H9 (cell line): ENCODE measurements around the gene CLTCL1. TPM values are rescaled to one million over a fixed set of nuclear protein-coding genes. Genes with fewer than 3 reads are reported as not detected.
A peak's percentile ranks its signal among the peaks of the same experiment; 100 is the strongest.

Source experiments
- DNase-seq: peaks from one replicate; pipeline ENCODE4 v3.0.0-alpha.2; 2017
- H2AFZ ChIP-seq: one replicate; pipeline ENCODE4 v1.6.1; 2013; ENCODE audit warnings: mild to moderate bottlenecking, low read length, control low read depth, moderate library complexity
- H2AK5ac ChIP-seq: 2 replicates; pipeline ENCODE4 v1.6.1; 2013; ENCODE audit warnings: low read length, control low read depth, mixed read lengths; ENCODE audit not compliant: insufficient read length
- H2BK120ac ChIP-seq: one replicate; pipeline ENCODE4 v1.6.1; 2013; ENCODE audit warnings: low read depth, mild to moderate bottlenecking, low read length, control low read depth, inconsistent platforms; ENCODE audit not compliant: poor library complexity, severe bottlenecking
- H2BK12ac ChIP-seq: 2 replicates; pipeline ENCODE4 v1.6.1; 2013; ENCODE audit warnings: low read length, control low read depth, mixed read lengths, low read depth; ENCODE audit not compliant: insufficient read length
- H2BK15ac ChIP-seq: 2 replicates; pipeline ENCODE4 v1.6.1; 2013; ENCODE audit warnings: low read depth, low read length, control low read depth
- H2BK20ac ChIP-seq: one replicate; pipeline ENCODE4 v1.6.1; 2013; ENCODE audit warnings: low read depth, mild to moderate bottlenecking, low read length, control low read depth, inconsistent platforms; ENCODE audit not compliant: poor library complexity, severe bottlenecking
- H2BK5ac ChIP-seq: 2 replicates; pipeline ENCODE4 v1.6.1; 2013; ENCODE audit warnings: low read length, control low read depth, mixed read lengths; ENCODE audit not compliant: insufficient read length
- H3K14ac ChIP-seq: 2 replicates; pipeline ENCODE4 v1.6.1; 2013; ENCODE audit warnings: low read length, control low read depth; ENCODE audit not compliant: insufficient read depth
- H3K18ac ChIP-seq: 2 replicates; pipeline ENCODE4 v1.6.1; 2013; ENCODE audit warnings: low read depth, mild to moderate bottlenecking, mixed read lengths, low read length, control low read depth; ENCODE audit not compliant: insufficient read length
- H3K23ac ChIP-seq: 2 replicates; pipeline ENCODE4 v1.6.1; 2013; ENCODE audit warnings: low read length, control low read depth, mixed read lengths, low read depth; ENCODE audit not compliant: insufficient read length
- H3K23me2 ChIP-seq: 2 replicates; pipeline ENCODE4 v1.6.1; 2013; ENCODE audit warnings: low read depth, mild to moderate bottlenecking, mixed read lengths, low read length, control low read depth; ENCODE audit not compliant: insufficient read length, poor library complexity, severe bottlenecking
- H3K27ac ChIP-seq: 2 replicates; pipeline ENCODE4 v1.5.1; 2013; ENCODE audit warnings: low read length, control low read depth, mixed read lengths, low read depth; ENCODE audit not compliant: insufficient read length
- H3K27me3 ChIP-seq: 2 replicates; pipeline ENCODE4 v1.6.1; 2013; ENCODE audit warnings: low read length, control low read depth, inconsistent platforms; ENCODE audit not compliant: insufficient read depth
- H3K4ac ChIP-seq: 2 replicates; pipeline ENCODE4 v1.6.1; 2013; ENCODE audit warnings: low read depth, mild to moderate bottlenecking, control low read depth, inconsistent platforms, low read length, moderate library complexity
- H3K4me1 ChIP-seq: 2 replicates; pipeline ENCODE4 v1.6.1; 2013; ENCODE audit warnings: low read length, control low read depth, inconsistent platforms; ENCODE audit not compliant: insufficient read depth
- H3K4me2 ChIP-seq: 2 replicates; pipeline ENCODE4 v1.6.1; 2013; ENCODE audit warnings: low read length, control low read depth, mixed read lengths; ENCODE audit not compliant: insufficient read length, insufficient read depth
- H3K56ac ChIP-seq: 2 replicates; pipeline ENCODE4 v1.6.1; 2013; ENCODE audit warnings: low read depth, mild to moderate bottlenecking, mixed read lengths, low read length, control low read depth; ENCODE audit not compliant: insufficient read length
- H3K79me1 ChIP-seq: 2 replicates; pipeline ENCODE4 v1.6.1; 2013; ENCODE audit warnings: low read depth, mild to moderate bottlenecking, moderate library complexity, low read length, control low read depth, inconsistent platforms; ENCODE audit not compliant: insufficient read depth, poor library complexity, severe bottlenecking
- H3K79me2 ChIP-seq: 2 replicates; pipeline ENCODE4 v1.6.1; 2013; ENCODE audit warnings: low read length, control low read depth, inconsistent platforms; ENCODE audit not compliant: insufficient read depth
- H3K9ac ChIP-seq: 2 replicates; pipeline ENCODE4 v1.6.1; 2013; ENCODE audit warnings: low read length, control low read depth, mixed read lengths; ENCODE audit not compliant: insufficient read length; ENCODE audit errors: extremely low read depth
- H3K9me3 ChIP-seq: one replicate; pipeline ENCODE4 v1.6.1; 2013; ENCODE audit warnings: low read depth, low read length, inconsistent platforms; ENCODE audit not compliant: control insufficient read depth
- H3T11ph ChIP-seq: one replicate; pipeline ENCODE4 v1.6.1; 2013; ENCODE audit warnings: mild to moderate bottlenecking, low read length, control low read depth, inconsistent platforms
- H4K20me1 ChIP-seq: one replicate; pipeline ENCODE4 v1.6.1; 2013; ENCODE audit not compliant: control insufficient read depth, insufficient read length, insufficient read depth
- H4K5ac ChIP-seq: 2 replicates; pipeline ENCODE4 v1.6.1; 2013; ENCODE audit warnings: low read depth, mild to moderate bottlenecking, mixed read lengths, low read length, control low read depth; ENCODE audit not compliant: insufficient read length
- H4K8ac ChIP-seq: replicated peaks from 2 replicates; pipeline ENCODE4 v1.6.1; 2013; ENCODE audit warnings: low read length, control low read depth, mixed read lengths, low read depth; ENCODE audit not compliant: insufficient read length
- H4K91ac ChIP-seq: 2 replicates; pipeline ENCODE4 v1.6.1; 2013; ENCODE audit warnings: low read depth, mild to moderate bottlenecking, moderate library complexity, mixed read lengths, low read length, control low read depth; ENCODE audit not compliant: insufficient read length
- H3K27ac Mint-ChIP-seq, 3 experiments: 2 replicates in 2 of 3; 3 replicates in 1 of 3; pipeline ENCODE4 v1.8.0; 2020 to 2021; ENCODE audit warnings: mixed read lengths in 3 of 3, mild to moderate bottlenecking in 1 of 3, moderate library complexity in 1 of 3
- H3K27me3 Mint-ChIP-seq: 2 replicates; pipeline ENCODE4 v1.8.0; 2021; ENCODE audit warnings: low read depth, mild to moderate bottlenecking, moderate library complexity, mixed read lengths
- H3K36me3 Mint-ChIP-seq, 3 experiments: 2 replicates in 2 of 3; 3 replicates in 1 of 3; pipeline ENCODE4 v1.8.0; 2020 to 2021; ENCODE audit warnings: low read depth in 3 of 3, mixed read lengths in 3 of 3; ENCODE audit not compliant: insufficient read depth in 1 of 3
- H3K4me1 Mint-ChIP-seq, 2 experiments: 2 replicates each; pipeline ENCODE4 v1.8.0; 2020; ENCODE audit warnings: mixed read lengths in 2 of 2
- H3K4me3 Mint-ChIP-seq, 2 experiments: 2 replicates in 1 of 2; 3 replicates in 1 of 2; pipeline ENCODE4 v1.8.0; 2020 to 2021; ENCODE audit warnings: mild to moderate bottlenecking in 2 of 2, mixed read lengths in 2 of 2, moderate library complexity in 1 of 2
- H3K9me3 Mint-ChIP-seq, 2 experiments: 2 replicates in 1 of 2; 3 replicates in 1 of 2; pipeline ENCODE4 v1.8.0; 2020; ENCODE audit warnings: mild to moderate bottlenecking in 2 of 2, mixed read lengths in 2 of 2, moderate library complexity in 1 of 2
- CTCF ChIP-seq: fragments of 200-600 bp; sonication (generic); conservative IDR thresholded peaks from 3 replicates; pipeline ENCODE4 v1.8.0; 2021; ENCODE audit warnings: antibody characterized with exemption, mild to moderate bottlenecking
- WGBS: extraction: QIAGEN DNeasy Blood & Tissue Kit; methylation state at CpG from one replicate; pipeline ENCODE4 v1.1.7; 2013; ENCODE audit warnings: missing lambda C conversion rate, low lambda C conversion rate, mixed read lengths; ENCODE audit not compliant: insufficient read length; ENCODE audit errors: extremely low coverage; 5-methylcytosine and 5-hydroxymethylcytosine counted together
- total RNA-seq: library from RNA; stranded (reverse); gene quantifications from 2 replicates; pipeline ENCODE4 v1.2.1, GENCODE V29; 2021

CLTCL1 gene
- total RNA-seq, 1 experiment from 2014 or later = 11.1 TPM

GRCh38 chr22:19151329-19152191 is 140.0 kb downstream of the CLTCL1 start:
- Histone ChIP-seq H4K5ac (no peak overlapping the region), H3K27me3 (peaks cover 48% of the 10 kb centered on the region), H3K79me2 (no peaks in the 10 kb centered on the region), H2AK5ac (no peak overlapping the region), H3K23ac (no peak overlapping the region), H3K9me3 (no peaks in the 10 kb centered on the region), H3K18ac (no peak overlapping the region), H3K4me1 (no peaks in the 10 kb centered on the region), H2AFZ (no peak overlapping the region), H3T11ph (no peak overlapping the region), H2BK15ac (no peak overlapping the region), H2BK5ac (no peak overlapping the region), H3K9ac (no peak overlapping the region), H3K4me2 (no peak overlapping the region), H2BK20ac (no peak overlapping the region), H3K14ac (no peak overlapping the region), H2BK120ac (no peak overlapping the region), H3K4ac (no peak overlapping the region), H3K79me1 (no peaks in the 10 kb centered on the region), H4K20me1 (no peaks in the 10 kb centered on the region), H4K91ac (no peak overlapping the region), H3K27ac (no peak overlapping the region), H2BK12ac (no peak overlapping the region), H3K56ac (no peak overlapping the region), H3K23me2 (peaks cover 2% of the 10 kb centered on the region), H4K8ac (no peak overlapping the region)
- H3K27ac Mint-ChIP-seq = no peak overlapping the region; a peak in 1 of 7 replicates
- peaks cover 12 to 16% of the 10 kb centered on the region in 2 experiments for H3K4me1 Mint-ChIP-seq
- peak overlapping the region; percentile 34 to 78 for H3K4me3 Mint-ChIP-seq
- no peak for DNase-seq
- peaks cover 13 to 14% of the 10 kb centered on the region in 2 experiments for H3K9me3 Mint-ChIP-seq
- no CpG with 5 or more reads among the region's 10 CpGs for WGBS
- H3K36me3 Mint-ChIP-seq = peaks cover 0 to 9% (median 5%) of the 10 kb centered on the region in 3 experiments; a peak in 6 of 7 replicates
- H3K27me3 Mint-ChIP-seq = peaks cover 89% of the 10 kb centered on the region
- no peak for TF ChIP-seq CTCF
